Measurements from ENCODE around the gene SCP2.

DNA sequence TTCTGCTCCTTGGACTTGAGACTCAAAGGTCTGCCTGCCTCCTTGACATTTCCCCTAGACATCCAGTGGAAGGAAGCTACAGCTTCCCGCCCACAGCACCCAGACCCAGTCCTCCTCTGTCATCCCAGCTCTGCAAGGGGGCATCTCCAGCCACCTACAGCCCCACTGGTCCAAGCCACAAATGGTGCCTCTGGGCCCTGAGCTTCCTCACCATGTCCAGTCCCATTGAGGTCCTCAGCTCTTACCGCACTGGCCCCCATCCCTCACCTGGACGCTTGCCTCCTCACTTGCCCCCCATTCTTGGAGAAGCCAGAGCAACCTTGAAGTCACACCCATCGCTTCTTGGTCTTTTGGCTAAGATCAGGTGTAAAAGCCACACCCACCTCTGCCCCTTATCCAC, 148.1 kb downstream of the SCP2 start:
- TF ChIP-seq FOXM1 (IDR thresholded peaks at IDR 0.05; ENCODE audit: borderline replicate concordance) (no peak), SUZ12 (IDR thresholded peaks at IDR 0.05) (no peak), SP1 (IDR thresholded peaks at IDR 0.05) (no peak), FOXA1 (IDR thresholded peaks at IDR 0.05) (no peak)
- TF ChIP-seq, protein P1, sequence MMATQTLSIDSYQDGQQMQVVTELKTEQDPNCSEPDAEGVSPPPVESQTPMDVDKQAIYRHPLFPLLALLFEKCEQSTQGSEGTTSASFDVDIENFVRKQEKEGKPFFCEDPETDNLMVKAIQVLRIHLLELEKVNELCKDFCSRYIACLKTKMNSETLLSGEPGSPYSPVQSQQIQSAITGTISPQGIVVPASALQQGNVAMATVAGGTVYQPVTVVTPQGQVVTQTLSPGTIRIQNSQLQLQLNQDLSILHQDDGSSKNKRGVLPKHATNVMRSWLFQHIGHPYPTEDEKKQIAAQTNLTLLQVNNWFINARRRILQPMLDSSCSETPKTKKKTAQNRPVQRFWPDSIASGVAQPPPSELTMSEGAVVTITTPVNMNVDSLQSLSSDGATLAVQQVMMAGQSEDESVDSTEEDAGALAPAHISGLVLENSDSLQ (IDR thresholded peaks at IDR 0.05) = no peak

All from HEK293T (cell line).